HG02884 (cell line): Measurements from ENCODE around the gene CENPB.
A peak's percentile ranks its signal among the peaks of the same experiment; 100 is the strongest.
"Not testable (repeated sequence)": the region's sequence is repeated elsewhere in the genome, so short reads cannot be mapped to it uniquely, and the experiment has no call there.

Source experiments
- ATAC-seq: cut with Tn5 transposase; IDR thresholded peaks from one replicate; pipeline ENCODE4 v1.9.1; 2021; ENCODE audit warnings: mild to moderate bottlenecking, moderate library complexity; ENCODE audit not compliant: unreplicated experiment

The CENPB gene, protein sequence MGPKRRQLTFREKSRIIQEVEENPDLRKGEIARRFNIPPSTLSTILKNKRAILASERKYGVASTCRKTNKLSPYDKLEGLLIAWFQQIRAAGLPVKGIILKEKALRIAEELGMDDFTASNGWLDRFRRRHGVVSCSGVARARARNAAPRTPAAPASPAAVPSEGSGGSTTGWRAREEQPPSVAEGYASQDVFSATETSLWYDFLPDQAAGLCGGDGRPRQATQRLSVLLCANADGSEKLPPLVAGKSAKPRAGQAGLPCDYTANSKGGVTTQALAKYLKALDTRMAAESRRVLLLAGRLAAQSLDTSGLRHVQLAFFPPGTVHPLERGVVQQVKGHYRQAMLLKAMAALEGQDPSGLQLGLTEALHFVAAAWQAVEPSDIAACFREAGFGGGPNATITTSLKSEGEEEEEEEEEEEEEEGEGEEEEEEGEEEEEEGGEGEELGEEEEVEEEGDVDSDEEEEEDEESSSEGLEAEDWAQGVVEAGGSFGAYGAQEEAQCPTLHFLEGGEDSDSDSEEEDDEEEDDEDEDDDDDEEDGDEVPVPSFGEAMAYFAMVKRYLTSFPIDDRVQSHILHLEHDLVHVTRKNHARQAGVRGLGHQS

DNA sequence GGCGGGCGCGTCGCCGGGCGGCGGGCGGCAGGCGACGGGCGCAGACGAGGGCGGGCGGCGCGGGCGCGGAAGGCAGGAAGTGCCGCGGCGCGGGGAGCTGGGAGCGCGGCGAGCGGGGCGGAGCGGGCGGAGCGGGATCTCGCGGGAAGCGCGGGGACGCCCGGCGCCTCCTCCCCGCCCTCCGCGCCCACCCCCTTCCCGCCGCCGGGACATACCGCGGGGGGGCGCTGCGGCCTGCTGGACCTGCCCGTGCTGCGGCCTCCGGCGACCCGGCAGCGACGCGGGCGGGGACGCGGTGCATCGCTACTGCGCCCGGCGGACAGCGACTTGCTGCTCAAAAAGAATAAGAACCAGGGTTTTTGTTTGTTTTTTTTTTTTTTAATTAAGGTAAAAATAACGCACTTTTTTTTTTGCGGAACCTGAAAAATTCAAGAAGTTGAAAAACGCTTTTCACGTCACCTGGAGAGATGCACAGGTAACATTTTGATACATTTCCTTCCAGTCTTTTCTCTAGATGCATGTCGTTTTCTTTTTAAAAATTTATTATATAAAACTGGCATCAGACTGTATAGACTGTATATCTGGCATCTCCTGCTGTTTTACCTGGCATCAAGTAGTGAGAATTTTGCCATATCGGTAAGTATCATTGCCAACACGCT, at the start of gene CENPB:
TSS of gene CENPB (minus strand) at position 76 of the 659 bp plus-strand sequence. CDS start 257 bp downstream, outside the sequence.
- peak; percentile 59 for ATAC-seq

DNA sequence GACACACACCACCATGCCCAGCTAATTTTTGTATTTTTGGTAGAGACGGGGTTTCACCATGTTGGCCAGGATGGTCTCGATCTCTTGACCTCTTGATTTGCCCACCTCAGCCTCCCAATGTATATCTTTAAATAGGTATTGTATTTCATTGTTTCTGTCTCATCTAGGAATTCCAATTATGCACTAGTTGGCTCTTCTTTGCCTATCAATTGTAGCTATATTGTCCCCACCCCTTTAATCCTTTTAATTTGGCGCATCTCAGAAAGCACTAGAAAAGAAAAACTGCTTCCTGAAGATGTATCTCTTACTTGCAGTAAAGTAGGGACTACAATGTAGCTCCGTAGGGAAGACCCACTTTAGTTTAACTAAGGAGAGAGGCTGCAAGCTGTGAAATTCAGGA, 49.6 kb upstream of the CENPB start:
- ATAC-seq: no peak

GRCh38 chr20:3829891-3830290, 43.4 kb upstream of the CENPB start:
- ATAC-seq: not testable (repeated sequence)

- ATAC-seq: no peak
Measured at GRCh38 chr20:3828798-3829197, 42.3 kb upstream of the CENPB start.

GRCh38 chr20:3826420-3826819, 39.9 kb upstream of the CENPB start:
- no peak for ATAC-seq

DNA sequence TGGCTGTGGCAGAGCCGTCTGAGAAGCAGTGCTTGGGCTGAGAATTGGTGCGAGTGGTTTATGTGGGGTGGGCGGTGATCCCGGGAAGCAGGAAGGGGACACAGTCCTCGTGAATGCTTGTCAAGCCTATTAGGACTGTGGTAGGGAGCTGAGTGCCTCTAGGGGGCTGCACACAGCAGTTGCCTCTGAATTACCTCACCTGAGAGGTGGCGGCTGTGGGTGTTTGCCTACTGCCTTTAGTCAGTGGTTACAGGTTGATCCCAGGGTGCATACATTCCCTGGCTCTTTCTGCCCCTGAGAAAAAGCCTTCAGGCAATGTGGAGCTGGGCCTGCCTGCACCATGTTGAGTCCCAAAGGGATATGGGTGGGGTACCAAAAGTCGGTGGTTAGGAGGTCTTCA, 39.0 kb upstream of the CENPB start:
- ATAC-seq: no peak

- no peak for ATAC-seq
Measured at GRCh38 chr20:3823881-3824280, 37.3 kb upstream of the CENPB start.

DNA sequence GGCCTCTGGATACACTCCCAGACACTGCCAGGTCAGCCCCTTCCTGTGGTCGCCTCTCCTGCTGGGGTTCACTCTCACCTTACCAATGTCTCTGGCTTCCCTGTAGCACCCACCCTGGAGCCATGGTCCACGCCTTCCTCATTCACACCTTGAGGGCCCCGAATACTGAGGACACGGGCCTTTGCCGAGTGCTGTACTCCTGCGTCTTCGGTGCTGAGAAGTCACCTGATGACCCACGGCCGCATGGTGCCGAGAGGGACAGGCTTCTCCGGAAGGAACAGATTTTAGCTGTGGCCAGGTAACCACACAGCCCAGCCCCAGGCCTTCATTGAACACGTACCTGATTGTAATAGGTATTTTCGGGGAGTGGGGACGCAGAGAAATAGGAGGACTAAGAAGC, 35.5 kb upstream of the CENPB start:
- ATAC-seq: no peak

- ATAC-seq: no peak
Measured at GRCh38 chr20:3820901-3821727, 34.6 kb upstream of the CENPB start.

GRCh38 chr20:3820048-3820900, 33.7 kb upstream of the CENPB start, which contains the start of gene AP5S1:
Gene AP5S1 (plus strand): TSS chr20:3820547. CDS start chr20:3822118, 1,571 bp downstream.
- peak; percentile 77 for ATAC-seq

DNA sequence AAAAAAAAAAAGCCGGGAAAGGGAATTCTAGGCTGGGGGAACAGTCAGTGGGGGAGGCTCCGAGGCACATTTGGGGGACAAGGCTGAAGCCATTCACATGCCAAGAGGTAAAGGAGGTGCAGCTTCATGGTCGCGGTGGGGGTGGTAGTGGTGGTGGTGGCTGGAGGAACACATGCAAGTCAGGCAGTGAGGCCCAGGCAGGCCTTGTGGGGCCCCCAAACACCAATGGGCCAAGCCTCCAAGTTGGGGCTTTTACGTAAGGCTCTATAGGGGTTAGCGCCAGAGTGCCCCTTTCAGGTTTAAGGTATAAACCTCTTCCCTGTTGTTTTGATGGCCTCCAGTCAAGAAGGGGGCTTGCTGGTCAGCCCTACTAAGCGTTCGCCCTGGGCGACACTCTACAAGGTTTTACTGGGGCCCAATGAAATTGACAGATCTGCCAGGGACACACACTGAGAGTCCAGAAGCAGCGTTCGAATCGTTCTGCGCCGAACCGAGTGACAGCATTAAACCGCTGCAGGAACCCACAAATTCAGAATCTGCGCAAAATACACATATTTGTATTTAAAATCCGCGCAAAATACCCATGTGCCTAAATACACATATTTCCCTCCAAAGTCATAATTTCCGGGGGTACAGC, 33.0 kb upstream of the CENPB start:
- ATAC-seq: no peak

DNA sequence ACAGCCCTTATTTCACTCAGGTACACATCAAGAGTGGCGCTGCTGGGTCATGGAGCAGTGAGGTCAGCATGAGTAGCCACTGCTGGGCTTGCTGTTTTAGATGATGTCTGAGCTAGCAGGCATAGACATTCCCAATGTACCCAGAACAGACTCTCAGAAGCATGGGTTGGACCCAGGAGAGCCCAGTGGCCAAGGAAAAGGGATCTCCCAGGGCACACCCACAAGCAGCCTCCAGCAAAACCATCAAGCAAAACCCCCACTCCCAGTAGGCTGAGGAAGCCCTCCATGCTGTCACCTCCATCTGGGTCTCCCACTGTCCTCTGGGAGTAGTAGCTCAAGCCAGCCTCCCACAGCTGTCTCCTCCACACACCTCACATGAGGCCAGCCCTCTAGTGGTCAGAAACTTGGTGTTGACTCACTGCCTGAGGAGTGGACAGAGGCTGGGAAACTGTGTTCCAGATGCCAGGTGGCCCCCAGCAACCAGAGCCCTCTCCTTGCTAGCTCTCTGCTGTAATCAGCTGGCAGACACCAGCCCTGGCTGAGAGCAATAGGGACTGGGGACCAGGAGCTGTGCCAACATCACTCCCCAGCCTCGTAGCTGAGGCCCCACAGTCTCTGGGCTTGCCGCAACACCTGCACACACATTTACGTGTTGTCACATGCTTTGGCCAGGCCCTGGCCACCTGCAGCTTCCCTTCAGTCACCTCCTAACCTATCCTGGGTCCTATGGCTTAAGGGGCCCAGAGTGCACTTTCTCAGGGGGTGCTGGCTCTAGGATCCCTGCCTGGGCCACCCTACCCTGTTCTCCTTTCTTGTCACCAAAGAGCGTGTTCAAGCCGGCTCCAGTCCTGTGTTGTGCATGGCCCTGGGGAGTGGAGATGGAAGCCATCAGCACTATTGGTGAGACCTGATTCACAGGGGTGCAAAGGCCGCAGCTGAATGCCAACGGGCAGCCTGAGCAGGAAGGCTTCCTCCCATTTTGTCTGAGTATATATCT, 31.9 kb upstream of the CENPB start:
- no peak for ATAC-seq

- ATAC-seq: no peak
Measured at GRCh38 chr20:3815703-3816315, 29.3 kb upstream of the CENPB start.

DNA sequence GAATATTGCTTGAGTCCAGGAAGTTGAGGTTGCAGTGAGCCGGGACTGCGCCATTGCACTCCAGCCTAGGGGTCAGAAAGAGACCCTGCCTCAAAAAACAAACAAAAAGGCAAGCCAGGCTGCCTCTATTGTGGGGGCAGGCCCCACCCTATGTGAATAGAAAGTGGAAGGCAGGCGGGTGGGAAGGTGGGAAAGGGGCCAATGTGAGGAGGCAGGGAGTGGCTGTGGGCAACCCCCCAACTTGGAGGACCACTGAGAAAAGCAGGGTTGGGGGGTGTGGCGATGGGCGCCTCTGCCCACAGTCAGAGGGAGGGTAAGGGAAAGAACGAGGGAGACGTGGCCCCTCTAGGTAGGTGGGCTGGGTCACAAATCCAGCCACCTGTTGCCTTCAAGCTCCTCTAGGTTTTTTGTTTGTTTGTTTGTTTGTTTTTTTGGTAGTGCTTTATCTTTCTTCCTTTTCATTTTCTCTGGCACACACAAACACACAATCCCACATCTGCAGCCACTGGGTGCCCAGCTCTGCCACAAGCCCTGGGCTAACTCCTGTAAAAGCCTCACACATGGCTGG, 28.5 kb upstream of the CENPB start:
- no peak for ATAC-seq

- no peak for ATAC-seq
Measured at GRCh38 chr20:3813848-3814581, 27.5 kb upstream of the CENPB start.

GRCh38 chr20:3812975-3813847, 26.7 kb upstream of the CENPB start:
- ATAC-seq: no peak
